WTC11 (cell line): ENCODE measurements around the gene KCNK18. TPM values are rescaled to one million over a fixed set of nuclear protein-coding genes. Genes with fewer than 3 reads are reported as not detected.

Source experiments
- ATAC-seq: fragments of 200-7000 bp; cut with Tn5 transposase; 2 replicates; pipeline ENCODE4 v1.10.0; 2021; ENCODE audit warnings: mild to moderate bottlenecking, moderate library complexity
- CTCF ChIA-PET: fragments of 300-600 bp; sonication (Branson Sonifier 250); formaldehyde crosslinking; loops from one replicate; lab custom pipeline; 2021; ENCODE audit warnings: antibody characterized with exemption; lab: Charles Lee
- POLR2A ChIA-PET: fragments of 350-600 bp; sonication (Branson Sonifier 250); formaldehyde crosslinking; loops from one replicate; lab custom pipeline; 2021; ENCODE audit warnings: antibody characterized with exemption; lab: Charles Lee
- DNase-seq: peaks from one replicate; pipeline ENCODE4 v3.0.0; 2021; ENCODE audit warnings: low spot score
- H3K27ac Mint-ChIP-seq: 2 replicates; pipeline ENCODE4 v1.8.0; 2021; ENCODE audit warnings: mixed read lengths
- H3K27me3 Mint-ChIP-seq: 2 replicates; pipeline ENCODE4 v1.8.0; 2021; ENCODE audit warnings: low read depth, mild to moderate bottlenecking, moderate library complexity, mixed read lengths
- H3K36me3 Mint-ChIP-seq: 2 replicates; pipeline ENCODE4 v1.8.0; 2021; ENCODE audit warnings: mixed read lengths
- H3K4me1 Mint-ChIP-seq: 2 replicates; pipeline ENCODE4 v1.8.0; 2022; ENCODE audit warnings: mixed read lengths
- H3K4me3 Mint-ChIP-seq: 2 replicates; pipeline ENCODE4 v1.8.0; 2021; ENCODE audit warnings: mild to moderate bottlenecking, moderate library complexity, mixed read lengths
- H3K9me3 Mint-ChIP-seq: 2 replicates; pipeline ENCODE4 v1.8.0; 2021; ENCODE audit warnings: mixed read lengths
- CREB1 ChIP-seq: sonication (generic); formaldehyde crosslinking; IDR thresholded peaks from 2 replicates; pipeline ENCODE4 v1.8.0; 2023; ENCODE audit warnings: mild to moderate bottlenecking, missing genetic modification reagents
- CTCF ChIP-seq: fragments of 200-600 bp; IDR thresholded peaks from 2 replicates; pipeline ENCODE4 v1.8.0; 2022; ENCODE audit warnings: antibody characterized with exemption
- E2F1 ChIP-seq: sonication (generic); formaldehyde crosslinking; IDR thresholded peaks from 2 replicates; pipeline ENCODE4 v1.8.0; 2022; ENCODE audit warnings: mild to moderate bottlenecking, missing genetic modification reagents
- ELF4 ChIP-seq: sonication (generic); formaldehyde crosslinking; IDR thresholded peaks from 2 replicates; pipeline ENCODE4 v1.8.1; 2022; ENCODE audit warnings: low read depth, mild to moderate bottlenecking, moderate library complexity, missing genetic modification reagents
- ETV6 ChIP-seq: sonication (generic); formaldehyde crosslinking; IDR thresholded peaks from 2 replicates; pipeline ENCODE4 v1.8.1; 2022; ENCODE audit warnings: mild to moderate bottlenecking, missing genetic modification reagents
- FOXP1 ChIP-seq: sonication (generic); formaldehyde crosslinking; IDR thresholded peaks from 2 replicates; pipeline ENCODE4 v1.8.0; 2022; ENCODE audit warnings: missing genetic modification reagents, mild to moderate bottlenecking, moderate library complexity, borderline replicate concordance
- GABPB1 ChIP-seq: sonication (generic); formaldehyde crosslinking; IDR thresholded peaks from 2 replicates; pipeline ENCODE4 v1.8.1; 2023; ENCODE audit warnings: mild to moderate bottlenecking, missing genetic modification reagents
- HMGXB4 ChIP-seq: sonication (generic); formaldehyde crosslinking; IDR thresholded peaks from 2 replicates; pipeline ENCODE4 v1.8.1; 2023; ENCODE audit warnings: mild to moderate bottlenecking, moderate library complexity, missing genetic modification reagents
- KAT7 ChIP-seq: sonication (generic); formaldehyde crosslinking; IDR thresholded peaks from 2 replicates; pipeline ENCODE4 v1.8.1; 2023; ENCODE audit warnings: missing genetic modification reagents, mild to moderate bottlenecking, borderline replicate concordance
- MAX ChIP-seq: sonication (generic); formaldehyde crosslinking; IDR thresholded peaks from 2 replicates; pipeline ENCODE4 v1.8.0; 2022; ENCODE audit warnings: mild to moderate bottlenecking, missing genetic modification reagents
- NR3C1 ChIP-seq: sonication (generic); formaldehyde crosslinking; conservative IDR thresholded peaks from 2 replicates; pipeline ENCODE4 v1.8.1; 2023; ENCODE audit warnings: low read depth, mild to moderate bottlenecking, missing genetic modification reagents
- PRDM15 ChIP-seq: sonication (generic); formaldehyde crosslinking; IDR thresholded peaks from 2 replicates; pipeline ENCODE4 v1.8.0; 2022; ENCODE audit warnings: missing genetic modification reagents
- USF2 ChIP-seq: sonication (generic); formaldehyde crosslinking; IDR thresholded peaks from 2 replicates; pipeline ENCODE4 v1.8.1; 2023; ENCODE audit warnings: mild to moderate bottlenecking, missing genetic modification reagents, moderate library complexity
- ZNF138 ChIP-seq: sonication (generic); formaldehyde crosslinking; conservative IDR thresholded peaks from 2 replicates; pipeline ENCODE4 v1.8.1; 2022; ENCODE audit warnings: mild to moderate bottlenecking, moderate library complexity, missing genetic modification reagents
- ZNF263 ChIP-seq: sonication (generic); formaldehyde crosslinking; IDR thresholded peaks from 2 replicates; pipeline ENCODE4 v1.8.1; 2022; ENCODE audit warnings: low read depth, mild to moderate bottlenecking, moderate library complexity, missing genetic modification reagents
- ZNF317 ChIP-seq: sonication (generic); formaldehyde crosslinking; IDR thresholded peaks from 2 replicates; pipeline ENCODE4 v1.8.1; 2023; ENCODE audit warnings: low read depth, mild to moderate bottlenecking, moderate library complexity, missing genetic modification reagents, borderline replicate concordance
- ZNF423 ChIP-seq: fragments of 250-450 bp; sonication (Bioruptor Pico); IDR thresholded peaks from 2 replicates; pipeline ENCODE4 v2.1.2; 2022; ENCODE audit warnings: mild to moderate bottlenecking, moderate library complexity
- total RNA-seq: library from RNA; stranded (reverse); gene quantifications from 3 replicates; pipeline ENCODE4 v1.2.3, GENCODE V29; 2021
- TF ChIP-seq, protein P1 (sequence below): sonication (generic); formaldehyde crosslinking; conservative IDR thresholded peaks from 2 replicates; pipeline ENCODE4 v1.8.1; 2022; ENCODE audit warnings: mild to moderate bottlenecking, missing genetic modification reagents

KCNK18 gene
- total RNA-seq, 1 experiment from 2014 or later = not detected

GRCh38 chr10:117162093-117163060 lies 34.9 kb upstream of the KCNK18 start:
- Mint-ChIP-seq H3K4me3 (peak overlapping the region; percentile 57), H3K4me1 (peaks cover 74% of the 10 kb centered on the region), H3K27me3 (peaks cover 100% of the 10 kb centered on the region), H3K36me3 (no peaks in the 10 kb centered on the region), H3K9me3 (no peaks in the 10 kb centered on the region), H3K27ac (no peak overlapping the region)
- ChIA-PET POLR2A (interaction anchor here (0.7 kb wide), 1 partner anchor 22 kb away, joined by 5 read pairs; no protein-coding TSS in a partner anchor), CTCF (interaction anchor here (0.9 to 2.8 kb wide), 5 partner anchors 12 to 493 kb away, joined by 3 to 18 read pairs (median 7); no protein-coding TSS in a partner anchor)
- DNase-seq (peak; percentile 80), ATAC-seq (peak; percentile 52)
- TF ChIP-seq NR3C1 (CRISPR knock-in tag) (no peak), CREB1 (CRISPR knock-in tag) (no peak), ZNF138 (CRISPR knock-in tag) (no peak), ZNF263 (no peak), E2F1 (CRISPR knock-in tag) (no peak), ETV6 (CRISPR knock-in tag) (no peak), KAT7 (CRISPR knock-in tag) (no peak)

DNA sequence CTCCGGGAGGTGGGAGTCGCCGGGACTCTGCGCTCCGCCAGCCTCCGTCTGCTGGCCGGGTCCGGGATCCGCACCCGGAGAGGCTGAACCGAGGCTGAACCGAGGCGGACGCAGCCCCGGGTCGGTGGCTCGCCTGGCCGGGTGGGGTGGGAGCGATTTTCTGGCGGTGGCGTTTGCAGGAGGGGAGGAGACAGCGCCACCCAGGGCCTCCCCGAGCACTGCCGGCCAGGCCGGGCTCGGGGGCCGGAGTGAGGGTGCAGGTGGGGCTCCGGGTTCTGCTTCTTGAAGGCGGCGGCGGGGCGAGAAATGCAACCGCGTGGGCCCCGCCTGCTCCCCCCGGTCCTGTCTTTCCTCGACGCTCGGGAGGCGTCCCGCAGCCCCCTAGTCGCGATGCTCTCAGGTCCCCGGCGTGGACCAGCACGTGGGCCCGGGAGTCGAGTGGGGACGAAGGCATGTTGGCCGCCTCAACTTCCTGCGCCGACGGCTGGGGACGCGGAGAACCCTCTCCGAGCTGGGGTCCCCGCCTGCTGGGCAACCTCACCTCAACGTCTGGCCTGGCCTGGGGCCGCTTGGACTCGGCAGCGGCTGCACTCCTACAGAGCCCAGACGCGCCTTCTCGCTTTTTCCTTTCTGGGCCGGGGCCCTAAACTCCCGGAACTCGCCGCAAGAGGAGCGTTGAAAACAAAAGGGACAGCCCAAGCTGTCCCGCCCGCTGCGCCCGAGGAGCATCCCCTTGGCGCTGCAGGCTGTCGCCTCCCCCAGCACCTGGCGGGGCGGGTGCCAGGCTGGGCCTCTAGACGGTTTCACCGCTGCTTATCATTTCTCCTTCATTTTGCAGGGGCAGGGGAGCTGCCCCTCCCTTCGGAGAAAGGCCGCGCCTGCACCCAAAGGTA lies 34.0 kb upstream of the KCNK18 start:
- Mint-ChIP-seq H3K4me3 (peak overlapping the region; percentile 58), H3K9me3 (no peaks in the 10 kb centered on the region), H3K27ac (no peak overlapping the region), H3K4me1 (peaks cover 70% of the 10 kb centered on the region), H3K27me3 (peaks cover 100% of the 10 kb centered on the region), H3K36me3 (no peaks in the 10 kb centered on the region)
- DNase-seq (peak; percentile 82), ATAC-seq (peak; percentile 50)
- CTCF ChIA-PET = interaction anchor here (0.9 to 5.0 kb wide), 7 partner anchors 11 to 270 kb away, joined by 3 to 24 read pairs (median 7); no protein-coding TSS in a partner anchor
- POLR2A ChIA-PET = no interaction called here
- TF ChIP-seq GABPB1 (CRISPR knock-in tag) (no peak), PRDM15 (CRISPR knock-in tag) (peak; percentile 31; the same call in 1 of the 2 replicates), ELF4 (CRISPR knock-in tag) (no peak), CREB1 (CRISPR knock-in tag) (peak; percentile 42; the same call in 1 of the 2 replicates), NR3C1 (CRISPR knock-in tag) (no peak), MAX (CRISPR knock-in tag) (peak; percentile 47; the same call in 1 of the 2 replicates), ZNF423 (CRISPR knock-in tag) (peak; percentile 66; the same call in 1 of the 2 replicates), USF2 (CRISPR knock-in tag) (no peak), ETV6 (CRISPR knock-in tag) (no peak), FOXP1 (CRISPR knock-in tag) (peak; percentile 52; the same call in 1 of the 2 replicates), ZNF317 (no peak), HMGXB4 (CRISPR knock-in tag) (0 out of 2 replicates have a peak, but pooled peaks have one; percentile 52), CTCF (peak; percentile 31; the same call in 1 of the 2 replicates)
- TF ChIP-seq, protein P1, sequence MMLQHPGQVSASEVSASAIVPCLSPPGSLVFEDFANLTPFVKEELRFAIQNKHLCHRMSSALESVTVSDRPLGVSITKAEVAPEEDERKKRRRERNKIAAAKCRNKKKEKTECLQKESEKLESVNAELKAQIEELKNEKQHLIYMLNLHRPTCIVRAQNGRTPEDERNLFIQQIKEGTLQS (CRISPR knock-in tag) = no peak
